ENCODE results near the gene MLEC. TPM values are rescaled to one million over a fixed set of nuclear protein-coding genes. Genes with fewer than 3 reads are reported as not detected.

Gene MLEC, protein sequence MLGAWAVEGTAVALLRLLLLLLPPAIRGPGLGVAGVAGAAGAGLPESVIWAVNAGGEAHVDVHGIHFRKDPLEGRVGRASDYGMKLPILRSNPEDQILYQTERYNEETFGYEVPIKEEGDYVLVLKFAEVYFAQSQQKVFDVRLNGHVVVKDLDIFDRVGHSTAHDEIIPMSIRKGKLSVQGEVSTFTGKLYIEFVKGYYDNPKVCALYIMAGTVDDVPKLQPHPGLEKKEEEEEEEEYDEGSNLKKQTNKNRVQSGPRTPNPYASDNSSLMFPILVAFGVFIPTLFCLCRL
- 10 to 100 TPM; 70.2 to 70.6 TPM for total RNA-seq

DNA sequence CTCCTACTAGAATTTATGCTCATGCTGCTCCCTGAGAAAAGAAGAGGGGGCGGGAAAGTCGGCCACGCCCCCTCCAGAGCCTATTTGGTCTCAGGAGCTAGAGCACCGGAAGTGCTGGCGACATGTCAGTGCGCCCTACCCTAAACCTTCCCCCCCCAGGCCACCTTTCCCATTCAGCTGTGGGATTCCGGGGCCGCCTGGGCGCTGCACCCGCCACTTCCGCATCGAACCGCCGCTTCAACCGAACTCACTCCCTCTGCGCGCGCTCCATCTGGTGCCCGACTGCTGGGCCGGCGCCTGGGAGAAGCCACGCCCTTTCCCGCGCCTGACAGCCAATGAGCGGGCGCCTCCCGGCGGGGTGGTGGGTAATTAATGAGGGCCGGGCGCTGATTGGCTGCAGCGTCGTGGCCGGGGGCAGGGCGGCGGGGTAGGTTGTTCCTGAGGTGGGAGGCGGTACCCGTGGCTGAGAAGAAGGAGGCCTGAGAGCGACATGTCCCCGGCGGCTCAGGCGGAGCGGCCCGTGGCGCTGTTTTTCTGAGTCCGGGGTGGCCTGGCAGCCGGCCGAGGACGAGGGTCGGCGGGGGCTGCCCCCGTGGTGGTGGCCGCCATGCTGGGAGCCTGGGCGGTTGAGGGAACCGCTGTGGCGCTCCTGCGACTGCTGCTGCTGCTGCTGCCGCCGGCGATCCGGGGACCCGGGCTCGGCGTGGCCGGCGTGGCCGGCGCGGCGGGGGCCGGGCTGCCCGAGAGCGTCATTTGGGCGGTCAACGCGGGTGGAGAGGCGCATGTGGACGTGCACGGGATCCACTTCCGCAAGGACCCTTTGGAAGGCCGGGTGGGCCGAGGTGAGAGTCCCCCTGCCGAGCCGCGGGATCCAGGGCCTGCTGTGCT, at the start of gene MLEC:
Gene MLEC (plus strand): TSS at position 460 of the 888 bp plus-strand sequence. CDS start 148 bp downstream, at position 608.

DNA sequence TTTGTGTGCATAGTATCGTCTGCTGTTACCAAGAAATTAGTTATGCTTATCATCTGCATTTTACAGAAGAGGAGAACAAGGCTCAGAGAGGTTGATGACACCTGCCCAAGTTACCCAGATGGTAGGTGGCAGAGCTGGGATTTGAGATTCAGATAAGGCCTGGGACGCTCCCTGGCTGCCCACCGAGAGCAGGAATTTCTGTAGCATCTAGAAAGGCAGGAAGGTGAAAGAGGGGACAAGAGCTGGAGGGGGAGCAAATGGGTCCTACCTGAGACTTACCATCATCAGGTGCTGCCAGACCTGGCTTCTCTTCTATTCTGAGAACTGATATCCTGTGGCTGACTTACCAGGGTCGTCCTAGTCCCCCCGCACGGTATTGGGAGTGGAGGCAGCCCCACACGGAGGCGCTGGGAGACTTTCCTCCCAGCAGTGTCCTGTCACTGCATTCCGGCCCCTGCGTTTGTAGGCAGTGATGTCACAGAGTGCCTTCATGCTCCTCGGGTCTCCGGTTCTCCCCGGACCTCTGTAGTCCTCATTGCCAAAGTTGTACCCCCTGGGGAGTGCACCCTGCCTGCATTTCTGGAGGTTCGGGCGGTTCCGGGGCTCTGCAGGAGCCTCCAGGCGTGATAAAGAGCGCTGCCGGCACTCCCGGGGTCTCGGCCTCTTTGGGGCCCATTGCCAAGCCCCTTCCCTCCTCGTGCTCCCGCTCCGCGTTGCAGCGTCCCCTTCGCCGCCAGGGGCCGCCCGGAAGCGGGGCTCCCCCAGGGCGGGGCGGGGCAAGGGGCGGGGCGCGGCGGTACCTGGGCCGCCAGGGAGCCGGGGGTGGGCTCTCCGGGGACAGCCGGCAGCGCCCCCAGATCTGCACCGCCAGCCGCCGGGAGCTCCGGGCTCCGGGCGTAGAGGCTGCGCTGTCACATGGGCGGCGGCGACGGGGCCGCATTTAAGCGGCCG, 46.9 kb upstream of the MLEC start, which contains the start of gene CABP1:
Gene CABP1 (plus strand): TSS at position 856 of the 951 bp plus-strand sequence. CDS start 60 bp downstream, at position 916.

DNA sequence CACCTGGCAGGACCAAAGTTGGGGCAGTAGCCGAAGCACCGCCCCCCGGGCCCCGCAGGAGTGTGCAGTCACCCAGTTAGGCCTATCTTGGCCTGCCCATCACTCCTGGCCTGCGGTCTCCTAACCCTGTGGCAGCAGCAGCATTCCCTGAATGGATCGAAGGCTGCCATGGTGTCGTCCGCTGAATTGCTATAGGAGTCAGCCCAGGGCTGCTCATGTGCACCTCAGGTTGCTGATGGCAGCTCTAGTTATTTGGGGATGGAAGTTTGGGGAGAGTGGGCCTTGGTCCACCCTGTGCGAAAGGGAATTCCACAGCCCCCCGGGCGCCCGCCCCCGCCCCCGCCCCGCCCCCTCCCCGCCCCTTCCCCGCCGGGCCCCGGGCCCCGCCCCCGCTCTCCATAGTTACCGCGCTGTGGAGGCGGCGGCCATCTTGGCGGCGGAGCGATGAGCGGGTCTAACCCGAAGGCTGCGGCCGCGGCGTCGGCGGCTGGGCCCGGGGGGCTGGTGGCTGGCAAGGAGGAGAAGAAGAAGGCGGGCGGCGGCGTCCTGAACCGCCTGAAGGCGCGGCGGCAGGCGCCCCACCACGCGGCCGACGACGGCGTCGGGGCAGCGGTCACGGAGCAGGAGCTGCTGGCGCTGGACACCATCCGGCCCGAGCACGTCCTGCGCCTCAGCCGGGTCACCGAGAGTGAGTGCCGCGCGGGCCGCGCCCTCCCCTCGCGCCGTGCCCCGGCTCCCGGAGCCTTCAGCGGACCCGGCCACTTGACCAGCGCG, 23.3 kb downstream of the MLEC start, which contains the start of gene UNC119B:
Gene UNC119B (plus strand): TSS at position 428 of the 774 bp plus-strand sequence. CDS start 17 bp downstream, at position 445.

DNA sequence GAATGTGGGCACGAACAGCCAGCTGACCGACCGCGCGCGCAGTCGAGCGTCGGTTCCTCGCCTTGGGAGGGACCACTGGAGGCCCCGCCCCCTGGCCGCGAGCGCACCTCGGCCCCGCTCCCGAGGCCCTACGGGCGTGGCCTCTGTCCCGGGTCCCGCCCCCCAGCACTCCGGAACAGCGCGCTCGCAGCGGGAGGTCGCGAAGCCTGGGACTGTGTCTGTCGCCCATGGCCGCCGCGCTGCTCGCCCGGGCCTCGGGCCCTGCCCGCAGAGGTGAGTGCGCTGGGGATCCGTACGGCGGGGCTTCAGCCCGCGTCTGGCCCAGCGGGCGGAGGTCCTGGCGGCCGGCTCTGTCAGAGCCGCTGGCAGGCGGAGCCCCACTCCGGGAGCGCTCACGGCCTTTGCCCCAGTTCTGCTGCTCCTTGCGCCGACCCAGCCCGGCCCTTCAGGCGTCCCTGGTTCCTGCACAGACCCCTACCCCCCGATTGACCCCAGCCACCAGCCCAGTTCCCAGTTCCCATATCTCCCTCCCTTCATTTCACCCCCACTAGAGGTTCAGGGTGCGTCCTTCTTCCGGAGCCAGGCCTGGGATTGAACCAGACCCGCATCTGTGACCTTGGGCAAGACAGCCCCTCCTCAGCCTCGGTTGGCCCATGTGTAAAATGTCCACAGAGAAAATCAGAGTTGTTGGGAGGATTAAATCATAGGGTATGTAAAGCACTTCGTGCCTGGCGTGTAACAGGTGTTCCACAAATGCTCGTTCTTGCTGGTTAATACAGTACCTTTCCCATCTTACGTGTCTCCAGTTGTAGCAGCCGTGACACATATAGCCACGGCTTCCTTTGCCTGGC, 38.9 kb downstream of the MLEC start, which contains the start of gene ACADS:
Gene ACADS (plus strand): TSS at position 168 of the 851 bp plus-strand sequence. CDS start 60 bp downstream, at position 228.

Other genes with a start within 250 kb of the MLEC start
- gene COX6A1, start 249.0 kb upstream of the MLEC start, total RNA-seq: 100 to 1,000 TPM; 251 to 266 TPM
- 10 to 100 TPM; 24.4 to 27.2 TPM for gene TRIAP1, start 240.8 kb upstream of the MLEC start, total RNA-seq
- gene GATC, start 240.7 kb upstream of the MLEC start, total RNA-seq: 10 to 100 TPM; 27.0 to 31.4 TPM
- gene SRSF9, start 217.4 kb upstream of the MLEC start, total RNA-seq: 100 to 1,000 TPM; 152 to 155 TPM
- 100 to 1,000 TPM; 230 to 234 TPM for gene DYNLL1, start 191.0 kb upstream of the MLEC start, total RNA-seq
- gene COQ5, start 158.0 kb upstream of the MLEC start, total RNA-seq: 10 to 100 TPM; 27.6 to 27.8 TPM
- 100 to 1,000 TPM; 189 to 193 TPM for gene RNF10, start 152.8 kb upstream of the MLEC start, total RNA-seq
- 10 to 100 TPM; 53.5 to 55.4 TPM for gene POP5, start 105.7 kb upstream of the MLEC start, total RNA-seq
- under 1 TPM; 0.68 to 0.79 TPM for gene CABP1, start 46.5 kb upstream of the MLEC start, total RNA-seq
- 10 to 100 TPM; 21.1 to 22.0 TPM for gene UNC119B, start 23.3 kb downstream of the MLEC start, total RNA-seq
- 10 to 100 TPM; 14.8 to 16.6 TPM for gene ACADS, start 38.7 kb downstream of the MLEC start, total RNA-seq
- gene SPPL3, start 217.2 kb downstream of the MLEC start, total RNA-seq: 10 to 100 TPM; 29.3 to 32.8 TPM

All from activated naive CD4-positive, alpha-beta T cell treated with anti-CD3 and anti-CD28 coated beads, Interleukin-2, amount 10 ng/mL, durations not matched to agents 5 hours and 36 hours (primary cell).